Measurements from ENCODE around the gene FBXL17. TPM values are rescaled to one million over a fixed set of nuclear protein-coding genes. Genes with fewer than 3 reads are reported as not detected.

FBXL17 gene
- total RNA-seq, 1 experiment from 2014 or later = 5.3 TPM

- no peak overlapping the region for H3K23ac ChIP-seq (ENCODE audit: insufficient read length, low read depth, low read length)
- H3K4me2 ChIP-seq (ENCODE audit: insufficient read depth, insufficient read length, low read length) = no peak overlapping the region
- no peaks in the 10 kb centered on the region for H4K20me1 ChIP-seq (ENCODE audit: control insufficient read depth, insufficient read depth, insufficient read length)
- no peak overlapping the region for H3K4me3 Mint-ChIP-seq
- H2BK12ac ChIP-seq (ENCODE audit: insufficient read length, low read depth, low read length) = no peak overlapping the region
- H2BK5ac ChIP-seq (ENCODE audit: insufficient read length, low read length) = no peak overlapping the region
- no peak overlapping the region for H4K5ac ChIP-seq (ENCODE audit: insufficient read length, low read depth, low read length)
- H3K56ac ChIP-seq (ENCODE audit: insufficient read length, low read depth, low read length) = no peak overlapping the region
- H3K23me2 ChIP-seq (ENCODE audit: insufficient read length, low read depth, low read length, poor library complexity, severe bottlenecking) = no peaks in the 10 kb centered on the region
- no peak overlapping the region for H4K8ac ChIP-seq (replicated peaks; ENCODE audit: insufficient read length, low read depth, low read length)
- no peak overlapping the region for H2BK120ac ChIP-seq (ENCODE audit: low read depth, low read length, poor library complexity, severe bottlenecking)
- peaks cover 28 to 42% (median 30%) of the 10 kb centered on the region in 3 experiments for H3K36me3 Mint-ChIP-seq (ENCODE audit: insufficient read depth in 1 of 3, low read depth in 3 of 3)
- no peak overlapping the region for H2AK5ac ChIP-seq (ENCODE audit: insufficient read length, low read length)
- no peak for DNase-seq
- H3K18ac ChIP-seq (ENCODE audit: insufficient read length, low read depth, low read length) = no peak overlapping the region
- no peak overlapping the region for H3K27ac ChIP-seq (ENCODE audit: insufficient read length, low read depth, low read length)
- TF ChIP-seq CTCF (conservative IDR thresholded peaks at IDR 0.05) = no peak
- peaks cover 43 to 45% of the 10 kb centered on the region in 2 experiments for H3K9me3 Mint-ChIP-seq
- H4K91ac ChIP-seq (ENCODE audit: insufficient read length, low read depth, low read length) = no peak overlapping the region
- H3K9me3 ChIP-seq (ENCODE audit: control insufficient read depth, low read depth, low read length) = peaks cover 5% of the 10 kb centered on the region
- H2AFZ ChIP-seq (ENCODE audit: low read length) = no peak overlapping the region
- no peak overlapping the region for H3K4ac ChIP-seq (ENCODE audit: low read depth, low read length)
- no peak overlapping the region for H2BK15ac ChIP-seq (ENCODE audit: low read depth, low read length)
- no peaks in the 10 kb centered on the region; the same call in 1 of the 2 replicates for H3K79me2 ChIP-seq (ENCODE audit: insufficient read depth, low read length)
- no peaks in the 10 kb centered on the region for H3K27me3 ChIP-seq (ENCODE audit: insufficient read depth, low read length)
- H3K9ac ChIP-seq (ENCODE audit: extremely low read depth, insufficient read length, low read length) = no peak overlapping the region
- H3K27ac Mint-ChIP-seq = no peak overlapping the region
- H3K27me3 Mint-ChIP-seq (ENCODE audit: low read depth) = no peaks in the 10 kb centered on the region
- peaks cover 2 to 4% of the 10 kb centered on the region in 2 experiments; a peak in 3 of 4 replicates for H3K4me1 Mint-ChIP-seq
- no peaks in the 10 kb centered on the region for H3K4me1 ChIP-seq (ENCODE audit: insufficient read depth, low read length)
- H3T11ph ChIP-seq (ENCODE audit: low read length) = no peak overlapping the region
- no peak overlapping the region for H3K14ac ChIP-seq (ENCODE audit: insufficient read depth, low read length)
- H3K79me1 ChIP-seq (ENCODE audit: insufficient read depth, low read depth, low read length, poor library complexity, severe bottlenecking) = no peaks in the 10 kb centered on the region
- no peak overlapping the region for H2BK20ac ChIP-seq (ENCODE audit: low read depth, low read length, poor library complexity, severe bottlenecking)
Observed at GRCh38 chr5:108373426-108373825, 8.5 kb downstream of the FBXL17 start.
